HepG2 (cell line): ENCODE results near the gene TUBB4B. TPM values are rescaled to one million over a fixed set of nuclear protein-coding genes. Genes with fewer than 3 reads are reported as not detected.

Experiments used
- ATAC-seq: fragments of 200-7000 bp; cut with Tn5 transposase; 3 replicates; pipeline ENCODE4 v1.9.1; 2020; ENCODE audit warnings: mild to moderate bottlenecking, moderate library complexity
- BruUV-seq: library from RNA; stranded (reverse); fragments of 400-500 nt; replicated peaks from 2 replicates; lab custom pipeline; 2021; lab: Mats Ljungman, UMichigan
- CTCF ChIA-PET: fragments of 300-600 bp; formaldehyde crosslinking; extraction: SDS; loops from one replicate; lab custom pipeline; 2021; ENCODE audit warnings: low total read pairs, inconsistent platforms, low intra/inter-chr PET ratio; lab: Yijun Ruan, JAX
- POLR2A ChIA-PET: fragments of 350-600 bp; sonication (Branson Sonifier 250); formaldehyde crosslinking; loops from one replicate; lab custom pipeline; 2020; ENCODE audit warnings: antibody characterized with exemption, inconsistent platforms; lab: Yijun Ruan, JAX
- DNase-seq: peaks from one replicate; pipeline ENCODE4 v3.0.0-alpha.2; 2015; ENCODE audit warnings: low spot score
- FAIRE-seq: peaks from 3 replicates; lab custom pipeline; 2011; peaks lifted over from hg19 to GRCh38; lab: Jason Lieb, UNC
- H2AFZ ChIP-seq: one replicate; pipeline ENCODE4 v1.6.1; 2011; ENCODE audit warnings: low read length, inconsistent platforms
- H3K27ac ChIP-seq: fragments of 300-600 bp; 3 replicates; pipeline ENCODE4 v1.8.0; 2011; ENCODE audit warnings: mixed run types, mild to moderate bottlenecking, mixed read lengths, low read length, inconsistent platforms; ENCODE audit not compliant: insufficient read depth; ENCODE audit errors: extremely low read length
- H3K27me3 ChIP-seq, 2 experiments: fragments of 200-600 bp in 1 of 2; 2 replicates in 1 of 2; 3 replicates in 1 of 2; pipeline versions ENCODE4 v1.6.0 to v1.8.0; 2011; ENCODE audit warnings: low read length in 2 of 2, mild to moderate bottlenecking in 2 of 2, moderate library complexity in 2 of 2, inconsistent platforms in 1 of 2; ENCODE audit not compliant: insufficient read depth in 2 of 2, control insufficient read depth in 1 of 2
- H3K36me3 ChIP-seq, 2 experiments: fragments of 200-600 bp in 1 of 2; replicated peaks in 1 of 2; 2 replicates in 1 of 2; 3 replicates in 1 of 2; pipeline versions ENCODE4 v1.5.1 to v1.8.0; 2011; ENCODE audit warnings: low read length in 2 of 2, inconsistent platforms in 1 of 2; ENCODE audit not compliant: insufficient read depth in 2 of 2, control insufficient read depth in 1 of 2
- H3K4me1 ChIP-seq: 2 replicates; pipeline ENCODE4 v1.5.1; 2012; ENCODE audit warnings: low read length, inconsistent platforms; ENCODE audit not compliant: insufficient read depth
- H3K4me2 ChIP-seq: 2 replicates; pipeline ENCODE4 v1.6.0; 2011; ENCODE audit warnings: low read depth, low read length, inconsistent platforms
- H3K4me3 ChIP-seq, 3 experiments: fragments of 200-600 bp in 1 of 3; sonication (generic), shearing (Covaris generic) in 1 of 3; replicated peaks in 1 of 3; 2 replicates each; pipeline ENCODE4 v1.5.1; 2011 to 2016; ENCODE audit warnings: low read length in 3 of 3, inconsistent platforms in 2 of 3, low read depth in 2 of 3, mild to moderate bottlenecking in 2 of 3, control low read depth in 1 of 3, mixed read lengths in 1 of 3; ENCODE audit not compliant: insufficient read depth in 1 of 3
- H3K79me2 ChIP-seq: one replicate; pipeline ENCODE4 v1.6.1; 2011; ENCODE audit warnings: low read length, inconsistent platforms; ENCODE audit not compliant: insufficient read depth
- H3K9ac ChIP-seq: 2 replicates; pipeline ENCODE4 v1.6.0; 2011; ENCODE audit warnings: mild to moderate bottlenecking, low read depth, low read length, inconsistent platforms; ENCODE audit not compliant: insufficient read depth
- H3K9me3 ChIP-seq: 2 replicates; pipeline ENCODE4 v1.5.1; 2012; ENCODE audit warnings: mild to moderate bottlenecking, low read length
- H4K20me1 ChIP-seq: 2 replicates; pipeline ENCODE4 v1.6.0; 2011; ENCODE audit warnings: inconsistent platforms, mild to moderate bottlenecking, low read length, moderate library complexity; ENCODE audit not compliant: insufficient read depth
- AGO2 ChIP-seq: fragments of 200-400 bp; formaldehyde crosslinking; optimal IDR thresholded peaks from 2 replicates; pipeline ENCODE3; 2017; ENCODE audit warnings: mild to moderate bottlenecking, low read depth, low read length, moderate library complexity
- HOXA7 ChIP-seq: sonication (generic); formaldehyde crosslinking; IDR thresholded peaks from 2 replicates; pipeline ENCODE4 v1.8.1; 2022; ENCODE audit warnings: mild to moderate bottlenecking, missing genetic modification reagents, moderate library complexity
- JDP2 ChIP-seq: sonication (generic); formaldehyde crosslinking; IDR thresholded peaks from 2 replicates; pipeline ENCODE4 v1.8.1; 2022; ENCODE audit warnings: missing genetic modification reagents, borderline replicate concordance
- RBFOX2 ChIP-seq: fragments of 200-400 bp; formaldehyde crosslinking; IDR thresholded peaks from 2 replicates; pipeline ENCODE4 v1.6.1; 2017; ENCODE audit warnings: low read depth, mild to moderate bottlenecking, low read length
- RXRA ChIP-seq: sonication (generic); formaldehyde crosslinking; IDR thresholded peaks from 2 replicates; pipeline ENCODE4 v1.5.1; 2020; ENCODE audit warnings: missing genetic modification reagents
- SMAD9 ChIP-seq: sonication (generic); formaldehyde crosslinking; IDR thresholded peaks from 2 replicates; pipeline ENCODE4 v1.5.1; 2020; ENCODE audit warnings: mild to moderate bottlenecking, missing genetic modification reagents
- ZNF10 ChIP-seq: sonication (generic); formaldehyde crosslinking; IDR thresholded peaks from 2 replicates; pipeline ENCODE4 v1.4.0; 2020; ENCODE audit warnings: mild to moderate bottlenecking, low read depth, missing genetic modification reagents, borderline replicate concordance
- WGBS: methylation state at CpG from one replicate; pipeline ENCODE4 v1.1.6; 2017; ENCODE audit warnings: low lambda C conversion rate; 5-methylcytosine and 5-hydroxymethylcytosine counted together
- in situ Hi-C: cut with HindIII; loops from 2 replicates; pipeline ENCODE4 v1.10.0; 2017; ENCODE audit warnings: low pct_unique_long_range_greater_than_20kb; ENCODE audit not compliant: extremely low pct_ligation_motif_present
- intact Hi-C: fragments of 100-400 bp; cut with micrococcal nuclease; formaldehyde crosslinking; loops from one replicate; pipeline ENCODE4 v1.10.0; 2022; ENCODE audit not compliant: unreplicated experiment
- polyA plus RNA-seq, 8 experiments: library from polyadenylated mRNA; depleted of rRNA in 3 of 8; stranded (reverse) in 7 of 8; unstranded in 1 of 8; fragments of >200 nt; fragmentation: Illumina TruSeq in 4 of 8; extraction: Trizol in 4 of 8; gene quantifications; 2 replicates each; pipeline versions ENCODE4 v1.2.1 to v1.2.3, GENCODE V29; 2011 to 2016; ENCODE audit warnings: low read depth in 4 of 8, missing spikeins in 1 of 8, mixed read lengths in 1 of 8; ENCODE audit not compliant: insufficient read depth in 1 of 8
- total RNA-seq, 5 experiments: library from RNA; depleted of rRNA; stranded (reverse); fragments of >200 nt; fragmentation: Illumina TruSeq; extraction: Trizol; gene quantifications; 2 replicates each; pipeline ENCODE4 v1.2.3, GENCODE V29; 2016; ENCODE audit warnings: low read depth in 1 of 5

TUBB4B gene
- total and polyA plus RNA-seq, 2 of the 13 experiments (the other 11 are each of a cell fraction or from before 2014, with no cell fraction given) = 182 to 412 TPM

DNA sequence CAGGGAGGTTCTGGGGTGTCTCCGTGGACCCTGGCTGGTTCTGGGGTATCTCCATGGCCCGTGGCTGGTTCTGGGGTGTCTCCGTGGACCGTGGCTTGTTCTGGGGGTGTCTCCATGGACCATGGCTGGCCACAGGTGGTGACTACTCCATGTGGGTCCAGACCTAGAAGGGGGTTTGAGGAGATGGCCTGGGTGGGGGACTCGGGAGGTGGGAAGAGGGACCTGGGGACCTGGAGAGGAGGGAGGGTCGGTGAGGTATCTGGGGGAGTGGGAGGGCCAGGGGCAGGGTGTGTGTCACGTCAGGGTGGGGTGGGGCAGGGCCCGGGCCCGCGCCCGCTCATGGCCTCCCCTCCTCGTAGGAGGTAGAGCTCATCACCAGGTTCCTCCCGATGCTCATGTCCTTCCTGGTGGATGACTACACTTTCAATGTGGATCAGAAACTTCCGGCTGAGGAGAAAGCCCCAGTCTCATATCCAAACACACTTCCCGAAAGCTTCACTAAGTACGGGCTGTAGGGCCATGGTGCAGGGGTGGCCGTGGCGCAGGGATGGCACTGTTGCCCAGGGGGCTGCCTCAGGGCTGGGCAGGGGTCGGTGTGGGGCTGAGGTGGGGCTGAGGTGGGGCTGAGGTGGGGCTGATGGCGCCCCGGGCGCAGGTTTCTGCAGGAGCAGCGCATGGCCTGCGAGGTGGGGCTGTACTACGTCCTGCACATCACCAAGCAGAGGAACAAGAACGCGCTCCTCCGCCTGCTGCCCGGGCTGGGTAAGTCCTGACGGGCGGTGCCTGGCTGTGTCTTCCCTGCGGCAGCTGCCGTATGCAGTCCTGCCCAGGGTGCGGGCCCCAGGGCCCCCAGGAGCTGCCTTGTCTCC lies 25.7 kb downstream of the TUBB4B start:
- H3K4me1 ChIP-seq = peaks cover 19% of the 10 kb centered on the region
- H3K9me3 ChIP-seq = no peaks in the 10 kb centered on the region
- DNase-seq (no peak), ATAC-seq (no peak)
- CTCF ChIA-PET = no interaction called here
- no peaks in the 10 kb centered on the region for H3K79me2 ChIP-seq
- H4K20me1 ChIP-seq = no peaks in the 10 kb centered on the region; the same call in 1 of the 2 replicates
- no peak overlapping the region for H3K9ac ChIP-seq
- intact Hi-C loops = no loop called here
- POLR2A ChIA-PET = interaction anchor here (2.5 to 3.4 kb wide), 2 partner anchors 10 to 26 kb away, joined by 11 read pairs; partner anchors contain the start of genes TOR4A and TUBB4B
- TF ChIP-seq SMAD9 (CRISPR knock-in tag) (no peak), RBFOX2 (peak; percentile 49; the same call in 1 of the 2 replicates), AGO2 (peak; percentile 18), JDP2 (CRISPR knock-in tag) (no peak), ZNF10 (CRISPR knock-in tag) (no peak)
- TF ChIP-seq, all 625 proteins: peak for 2
- Histone ChIP-seq H3K4me3 (no peak overlapping the region), H3K36me3 (peaks cover 13 to 29% of the 10 kb centered on the region in 2 experiments; a peak in 4 of 5 replicates), H3K4me2 (no peak overlapping the region), H2AFZ (no peak overlapping the region), H3K27ac (no peak overlapping the region), H3K27me3 (no peaks in the 10 kb centered on the region)
- no TSS peak for BruUV-seq
- FAIRE-seq = no peak
- in situ Hi-C loops = no loop called here
- 94% methylated on average over 17 of the region's 34 CpGs for WGBS

DNA sequence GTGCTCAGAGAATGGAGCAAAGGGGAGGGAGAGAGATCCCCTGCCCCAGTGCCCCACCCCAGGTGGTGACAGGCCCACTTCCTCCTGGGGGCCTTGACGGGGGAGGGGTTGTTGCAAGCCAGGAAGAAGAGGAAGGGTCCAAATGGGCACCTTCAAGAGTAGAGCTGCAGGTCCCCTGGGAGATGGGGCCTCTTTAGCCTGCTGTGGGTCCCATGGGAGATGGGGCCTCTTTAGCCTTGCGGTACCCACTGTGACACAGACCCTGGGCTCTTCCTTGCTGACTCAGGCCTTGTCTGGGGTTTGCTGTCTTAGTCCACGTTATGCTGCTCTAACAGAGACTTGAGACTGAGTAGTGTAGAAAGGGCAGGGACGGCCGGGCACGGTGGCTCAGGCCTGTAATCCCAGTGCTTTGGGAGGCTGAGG lies 26.9 kb downstream of the TUBB4B start:
- H3K79me2 ChIP-seq = no peaks in the 10 kb centered on the region
- TSS peak; percentile 36 for BruUV-seq
- TF ChIP-seq HOXA7 (CRISPR knock-in tag) (no peak), RXRA (0 out of 2 replicates have a peak, but pooled peaks have one; percentile 3)
- H3K9ac ChIP-seq = no peak overlapping the region
- H3K9me3 ChIP-seq = no peaks in the 10 kb centered on the region
- intact Hi-C loops (no loop called here), in situ Hi-C loops (no loop called here)
- FAIRE-seq (no peak), ATAC-seq (no peak), DNase-seq (no peak)
- no peak overlapping the region for H2AFZ ChIP-seq
- ChIA-PET POLR2A (interaction anchor here (2.5 to 3.4 kb wide), 2 partner anchors 9 to 27 kb away, joined by 11 read pairs; partner anchors contain the start of genes TOR4A and TUBB4B), CTCF (no interaction called here)
- H3K4me3 ChIP-seq = no peak overlapping the region
- H3K27me3 ChIP-seq = no peaks in the 10 kb centered on the region
- no peak overlapping the region for H3K4me2 ChIP-seq
- H3K27ac ChIP-seq = peak overlapping the region; percentile 63
- 93% methylated on average over 6 of the region's 6 CpGs for WGBS
- H4K20me1 ChIP-seq = no peaks in the 10 kb centered on the region; the same call in 1 of the 2 replicates
- H3K4me1 ChIP-seq = peaks cover 19% of the 10 kb centered on the region
- H3K36me3 ChIP-seq = peaks cover 20 to 35% of the 10 kb centered on the region in 2 experiments; a peak in 4 of 5 replicates
